RCC 7860 (cell line): ENCODE data around the gene RYR2.
A peak's percentile ranks its signal among the peaks of the same experiment; 100 is the strongest.

ENCODE experiments used
- DNase-seq: peaks from one replicate; pipeline ENCODE4 v3.0.0-alpha.2; 2015; ENCODE audit warnings: low spot score
- FAIRE-seq: peaks from 2 replicates; lab custom pipeline; 2012; peaks lifted over from hg19 to GRCh38; lab: Jason Lieb, UNC

RYR2 gene

DNA sequence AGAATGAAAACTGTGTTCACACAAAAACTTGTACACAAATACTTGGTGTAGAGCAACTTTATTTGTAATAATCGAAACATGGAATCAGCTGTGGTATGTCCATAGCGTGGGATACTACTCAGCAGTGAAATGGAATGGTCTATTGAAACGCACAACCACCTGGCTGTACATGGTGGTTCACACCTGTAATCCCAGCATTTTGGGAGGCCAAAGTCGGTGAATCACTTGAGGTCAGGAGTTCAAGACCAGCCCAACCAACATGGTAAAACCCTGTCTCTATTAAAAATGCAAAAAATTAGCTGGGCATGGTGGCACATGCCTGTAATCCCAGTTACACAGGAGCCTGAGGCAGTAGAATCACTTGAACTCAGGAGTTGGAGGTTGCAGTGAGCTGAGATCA is 356.8 kb downstream of the RYR2 start:
- DNase-seq (no peak), FAIRE-seq (no peak)

DNA sequence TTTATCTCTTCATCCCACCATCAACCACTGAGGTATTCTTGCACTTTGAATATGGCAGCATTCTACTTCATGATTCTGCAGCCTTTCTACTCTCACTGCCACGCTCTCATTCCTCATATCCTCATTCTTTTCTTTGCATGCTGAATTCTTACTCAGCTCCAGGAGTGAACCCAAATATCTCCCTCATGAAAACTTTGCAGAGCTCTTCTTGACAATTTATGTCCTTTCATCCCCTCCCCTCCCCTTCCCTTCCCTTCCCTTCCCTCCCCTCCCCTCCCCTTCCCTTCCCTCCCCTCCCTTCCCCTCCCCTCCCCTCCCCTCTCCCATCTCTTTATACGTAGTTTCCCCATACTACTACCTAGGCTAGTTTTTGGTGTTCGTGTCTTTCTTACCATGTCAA is 363.9 kb downstream of the RYR2 start:
- DNase-seq: no peak
- no peak for FAIRE-seq

DNA sequence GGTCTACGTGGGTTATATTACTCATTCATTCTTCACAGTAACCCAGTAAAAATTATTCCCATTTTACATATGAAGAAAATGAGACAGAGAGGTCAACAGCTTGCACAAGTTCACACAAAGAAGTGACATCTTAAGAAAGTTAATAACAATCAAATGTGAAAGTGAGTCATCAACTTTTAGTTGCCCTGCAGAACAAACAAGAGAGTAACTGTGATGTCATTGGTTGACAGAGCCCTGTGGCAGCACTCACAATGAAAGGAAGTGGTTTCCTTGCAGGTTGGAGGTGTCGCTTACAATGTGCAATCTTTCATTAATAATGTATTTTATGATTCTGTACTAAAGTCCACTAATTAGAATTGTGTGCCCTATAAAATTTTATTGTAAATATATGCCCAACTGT is 369.6 kb downstream of the RYR2 start:
- FAIRE-seq (no peak), DNase-seq (no peak)

DNA sequence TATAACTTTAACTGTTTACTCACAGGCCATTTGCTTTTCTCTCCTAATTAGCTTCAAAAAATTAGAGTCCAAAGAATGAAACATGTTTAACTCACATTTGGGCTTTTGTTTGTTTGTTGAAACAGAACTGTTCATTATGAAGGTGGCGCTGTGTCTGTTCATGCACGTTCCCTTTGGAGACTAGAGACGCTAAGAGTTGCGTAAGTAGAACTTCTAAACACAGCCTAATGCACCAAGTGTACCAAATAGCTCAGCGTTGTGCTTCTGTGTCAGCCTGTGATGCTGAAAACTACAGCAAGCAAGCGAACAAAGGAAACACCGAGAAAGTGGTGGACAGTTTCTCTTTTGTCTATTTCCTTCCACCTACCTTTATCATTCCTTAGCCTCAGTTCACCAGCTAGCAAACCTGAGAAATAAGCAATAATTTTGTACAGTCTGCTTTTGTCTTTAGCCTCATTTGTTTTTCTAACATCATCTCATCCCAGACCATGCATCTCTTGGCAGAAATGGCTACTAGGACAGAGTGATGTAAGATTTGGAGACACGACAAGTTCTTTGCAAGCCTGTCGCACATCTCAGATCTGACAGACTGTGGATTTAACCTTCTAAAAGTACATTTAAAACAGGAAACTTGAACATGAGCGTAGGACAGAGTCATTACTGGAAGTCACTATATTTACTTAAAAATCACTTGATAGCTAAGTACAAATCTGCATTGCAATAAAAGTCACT is 375.1 kb downstream of the RYR2 start:
- FAIRE-seq: no peak

DNA sequence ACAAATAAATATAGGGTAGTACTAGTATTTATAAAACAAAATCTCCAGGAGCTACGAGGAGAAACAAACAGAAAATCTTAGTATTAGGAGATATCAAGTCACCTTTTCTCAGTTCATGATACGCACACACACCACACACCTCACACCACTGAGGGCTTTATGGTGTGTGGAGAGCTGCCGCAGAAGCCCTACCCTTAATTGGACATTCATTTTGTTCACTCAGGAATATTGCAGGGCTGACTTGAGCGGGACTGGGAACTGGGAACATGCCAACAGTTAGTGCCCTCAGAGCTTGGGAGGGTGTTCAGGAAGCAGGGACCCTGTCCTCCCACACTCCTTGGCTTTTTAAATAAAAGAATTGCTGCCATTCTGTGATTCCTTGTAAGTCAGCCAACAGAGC is 386.8 kb downstream of the RYR2 start:
- FAIRE-seq (no peak), DNase-seq (no peak)

More for the DNA sequence above, 375.1 kb downstream of the RYR2 start:
- no peak for DNase-seq

DNA sequence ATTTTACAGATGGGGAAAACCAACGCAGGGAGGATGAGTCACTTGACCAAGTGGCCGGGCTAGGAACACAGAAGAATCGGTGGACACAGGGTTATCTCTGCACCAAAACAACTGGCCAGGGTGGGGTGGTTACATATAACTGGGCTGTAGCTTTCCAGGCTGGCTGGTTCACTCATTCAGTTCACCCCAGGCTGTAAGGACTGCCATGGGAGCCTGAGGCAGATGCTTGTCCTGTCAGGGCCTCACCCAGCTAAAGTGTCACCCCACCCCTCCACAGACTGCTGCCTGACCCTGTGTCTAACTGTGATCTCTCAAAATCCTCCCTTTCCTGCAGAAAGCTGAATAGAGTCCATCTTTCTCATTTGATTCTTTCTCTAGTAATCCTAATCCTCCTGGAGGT is 387.3 kb downstream of the RYR2 start:
- FAIRE-seq: no peak
- DNase-seq: no peak

DNA sequence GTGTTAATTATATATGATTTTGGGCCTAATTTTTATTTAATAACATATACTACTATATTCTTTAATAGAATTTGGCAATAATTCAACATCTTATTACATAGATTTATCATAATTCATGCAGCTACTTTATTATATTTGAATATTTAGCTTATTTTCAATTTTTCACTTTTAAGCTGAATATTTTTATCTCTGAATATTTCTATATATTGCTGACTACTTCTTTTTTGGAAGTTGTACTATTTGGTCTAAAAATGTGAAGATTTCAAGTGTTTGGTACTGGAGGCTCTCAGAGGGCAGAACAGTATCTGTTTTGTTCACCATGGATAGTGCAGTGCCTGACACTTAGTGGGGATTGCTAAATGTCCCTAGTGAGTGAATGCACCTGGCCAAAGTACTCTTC is 389.5 kb downstream of the RYR2 start:
- no peak for DNase-seq
- FAIRE-seq: no peak

DNA sequence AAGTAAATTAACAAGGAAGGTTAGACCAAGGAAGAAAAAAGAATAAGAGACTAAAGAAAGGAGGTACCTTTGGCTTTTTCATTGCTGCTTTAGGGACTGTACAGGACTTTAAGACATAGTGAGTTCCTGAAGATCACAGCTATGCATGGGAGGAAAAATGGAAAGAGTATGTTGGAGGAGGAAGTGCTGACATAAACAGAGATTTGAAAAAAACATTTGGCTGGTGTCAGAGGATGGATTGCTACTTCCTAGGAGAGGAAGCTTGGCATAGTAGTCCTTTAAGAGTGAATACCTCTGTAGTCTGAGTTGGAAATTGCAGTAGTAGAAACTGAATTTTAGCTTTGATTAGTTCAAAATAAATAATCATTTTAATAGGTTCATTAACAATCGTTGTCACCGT is 398.4 kb downstream of the RYR2 start:
- FAIRE-seq: no peak
- DNase-seq: no peak

DNA sequence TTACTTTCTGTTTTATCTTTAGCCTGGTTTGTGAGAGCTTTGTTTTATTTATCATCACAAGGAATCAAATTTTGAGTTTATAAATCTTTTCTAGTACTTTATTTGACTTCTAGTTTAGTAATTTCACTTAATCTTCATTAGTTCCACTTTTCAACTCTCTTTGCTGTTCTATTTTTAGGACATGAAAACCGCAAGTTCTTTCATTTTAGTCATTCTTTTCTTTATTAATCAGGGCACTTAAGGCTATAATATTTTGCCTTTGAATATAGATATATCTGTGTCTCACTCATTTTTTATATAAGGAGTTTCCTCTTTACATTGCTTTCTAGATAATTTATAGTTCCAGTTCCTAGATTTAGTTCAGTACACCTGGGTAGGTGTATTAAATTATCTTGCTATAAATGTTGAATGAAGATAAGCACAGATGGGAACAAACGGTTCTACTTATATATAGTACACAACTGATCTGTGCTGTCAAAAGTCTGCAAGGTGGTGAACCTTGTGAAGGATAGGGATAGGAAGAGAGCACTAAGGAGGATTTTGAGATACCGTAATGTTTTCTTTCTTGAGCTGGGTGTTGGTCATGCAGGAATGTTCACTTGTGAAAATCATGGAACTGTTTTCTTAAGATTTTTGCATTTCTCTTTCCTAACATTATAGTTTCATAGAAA is 402.3 kb downstream of the RYR2 start:
- FAIRE-seq: no peak

DNA sequence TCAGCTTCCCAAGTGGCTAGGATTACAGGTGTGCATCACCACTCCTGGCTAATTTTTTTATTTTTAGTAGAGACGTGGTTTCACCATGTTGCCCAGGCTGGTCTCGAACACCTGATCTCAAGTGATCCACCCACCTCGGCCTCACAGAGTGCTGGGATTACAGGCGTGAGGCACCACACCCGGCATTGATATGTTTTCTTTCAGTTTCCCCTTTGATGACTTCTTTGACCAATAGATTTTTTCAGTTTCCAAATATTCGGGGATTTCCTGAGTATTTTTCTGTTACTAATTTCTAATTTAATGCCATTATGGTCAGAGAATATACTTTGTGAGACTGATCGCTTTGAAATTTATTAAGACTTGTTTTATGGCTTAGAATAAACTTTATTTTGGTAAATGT is 406.1 kb downstream of the RYR2 start:
- DNase-seq (no peak), FAIRE-seq (no peak)

More for the DNA sequence above, 402.3 kb downstream of the RYR2 start:
- no peak for DNase-seq

DNA sequence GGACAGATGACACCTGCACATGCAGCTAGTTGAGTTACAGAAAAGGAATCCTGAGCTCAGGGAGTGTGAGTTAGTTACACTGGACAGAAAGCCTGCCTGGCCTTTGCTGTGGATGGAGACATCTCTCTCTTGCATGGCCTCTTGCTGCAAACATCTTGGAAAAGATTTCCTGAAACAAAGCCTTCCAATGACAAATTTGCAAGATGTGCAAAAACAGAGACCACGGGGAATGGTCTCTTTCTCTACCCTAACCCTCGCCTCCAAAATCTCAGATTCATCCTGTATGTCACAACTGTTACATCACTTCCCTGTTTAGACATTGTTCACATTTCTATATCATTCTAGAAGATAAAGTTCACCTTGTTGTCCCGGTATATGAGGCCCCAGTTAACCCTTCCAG is 415.6 kb downstream of the RYR2 start:
- FAIRE-seq: no peak
- no peak for DNase-seq

DNA sequence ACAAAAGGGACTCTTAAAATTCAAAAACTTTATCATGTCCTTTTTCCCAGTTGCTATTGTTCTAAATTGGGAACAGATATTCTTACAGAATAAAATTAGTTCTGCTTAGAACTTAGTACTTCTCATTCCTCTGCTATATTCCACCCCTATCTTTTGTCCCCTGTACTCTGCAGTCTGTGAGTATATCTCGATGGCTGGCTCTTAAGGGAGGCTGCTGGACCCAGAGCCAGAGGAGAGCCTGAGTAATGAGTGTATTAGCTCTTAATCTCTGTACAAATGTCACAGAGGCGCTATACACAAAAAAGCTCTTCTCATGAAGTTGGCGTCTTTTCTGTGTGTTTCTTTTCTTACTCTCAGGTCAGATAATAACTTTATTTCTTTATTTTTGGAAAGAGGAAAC is 425.3 kb downstream of the RYR2 start:
- DNase-seq: no peak
- FAIRE-seq: no peak

DNA sequence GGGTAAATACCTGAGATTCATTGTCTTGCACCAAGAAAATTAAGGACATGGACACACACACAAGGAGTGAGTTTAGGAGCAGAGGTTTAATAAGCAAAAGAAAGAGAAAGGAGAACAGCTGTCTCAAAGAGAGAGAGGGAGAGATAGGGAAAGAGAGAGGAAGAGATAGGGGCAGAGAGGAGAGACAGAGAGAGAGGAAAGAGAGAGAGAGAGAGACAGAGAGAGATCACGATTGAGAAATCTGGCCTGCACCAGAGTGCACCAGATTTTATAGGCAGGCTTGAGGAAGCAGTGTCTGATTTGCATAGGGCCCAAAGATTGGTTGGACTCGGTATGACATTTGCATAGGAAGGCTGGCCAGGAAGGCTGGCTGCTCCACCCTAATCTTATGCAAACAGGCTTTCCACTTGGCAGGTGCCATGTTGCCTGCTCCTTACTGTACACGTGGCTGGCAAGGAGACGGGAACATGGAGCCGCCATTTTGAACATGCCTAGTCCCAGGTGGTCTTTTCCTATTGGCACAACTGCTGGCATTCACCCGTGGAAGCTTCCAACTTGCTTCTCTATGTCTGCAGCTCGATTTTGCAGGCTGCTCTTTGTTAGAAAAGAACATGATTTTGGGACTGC is 428.8 kb downstream of the RYR2 start:
- FAIRE-seq (no peak), DNase-seq (peak; percentile 18)

DNA sequence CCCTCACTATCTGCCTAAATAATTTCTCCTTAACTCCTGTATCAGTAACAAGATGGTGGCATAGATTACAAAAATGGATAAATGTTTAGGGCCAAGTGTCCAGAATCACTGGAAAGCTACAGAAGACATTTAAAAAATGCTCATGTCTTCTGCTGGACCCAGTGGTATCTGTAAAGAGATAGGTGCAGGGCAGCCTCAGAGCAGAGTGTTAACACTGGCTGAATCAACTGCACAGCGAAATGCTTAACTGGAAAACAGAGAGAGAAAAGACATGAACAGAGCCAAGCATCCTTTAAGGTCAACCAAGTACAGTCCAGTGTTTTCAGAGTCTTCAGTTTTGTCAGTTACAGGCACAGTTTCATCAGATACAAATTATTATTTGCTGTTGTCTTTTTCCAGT is 429.4 kb downstream of the RYR2 start:
- FAIRE-seq (no peak), DNase-seq (no peak)

DNA sequence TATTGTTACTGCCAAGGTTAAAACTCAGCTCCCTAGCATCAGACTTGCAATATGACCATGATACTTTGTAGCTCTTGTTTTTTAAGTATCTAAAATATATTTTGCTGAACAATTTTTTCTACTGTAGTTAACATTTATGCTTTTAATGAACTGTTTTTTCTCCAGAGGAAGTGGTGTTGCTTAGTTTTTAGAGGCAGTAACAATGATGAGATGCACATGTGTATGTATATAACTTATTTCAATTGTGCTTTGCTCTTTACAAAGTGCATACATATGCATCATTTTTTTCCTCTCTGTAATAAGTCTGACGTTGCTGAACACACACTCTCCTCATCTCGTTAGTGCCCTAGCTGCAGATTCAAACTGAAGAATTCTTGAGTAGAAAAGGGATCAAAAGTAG is 430.0 kb downstream of the RYR2 start:
- DNase-seq (no peak), FAIRE-seq (no peak)

DNA sequence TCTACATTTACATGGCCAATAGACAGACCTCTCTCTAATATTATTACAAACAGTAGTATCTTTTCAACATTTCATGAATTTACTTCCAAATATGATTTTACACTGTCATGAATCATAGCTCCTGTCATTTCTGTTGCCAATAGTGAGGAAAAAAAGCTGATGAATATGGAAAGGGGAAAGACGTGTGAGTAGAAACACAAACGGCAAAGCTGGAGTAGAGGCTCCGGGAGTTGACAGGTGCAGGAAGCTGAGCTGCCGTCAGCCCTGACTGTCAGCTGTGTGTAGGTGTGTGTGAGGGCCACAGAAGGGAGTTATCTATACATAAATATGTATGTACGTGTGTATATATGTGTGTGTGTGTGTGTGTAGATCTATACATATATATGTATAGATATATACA is 431.9 kb downstream of the RYR2 start:
- no peak for FAIRE-seq

DNA sequence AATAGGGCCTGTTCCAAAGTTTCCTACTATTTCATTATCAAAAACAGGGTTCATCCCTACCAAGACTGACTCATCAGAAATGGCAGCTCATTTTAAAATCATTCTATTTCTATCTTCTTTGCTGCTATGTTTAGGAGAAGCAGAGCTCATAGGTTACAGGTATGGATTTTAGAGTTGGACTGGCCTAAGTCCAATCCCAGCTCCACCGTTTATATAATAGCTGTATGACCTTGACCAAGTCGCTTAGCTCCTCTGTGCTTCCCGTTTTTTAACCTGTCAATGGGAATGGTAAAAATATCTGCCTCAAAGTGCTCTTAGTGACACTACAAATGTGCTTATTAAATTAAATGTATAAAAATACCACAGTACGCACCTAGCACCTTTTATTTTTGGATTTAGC is 436.1 kb downstream of the RYR2 start:
- FAIRE-seq (no peak), DNase-seq (no peak)

More for the DNA sequence above, 431.9 kb downstream of the RYR2 start:
- no peak for DNase-seq

DNA sequence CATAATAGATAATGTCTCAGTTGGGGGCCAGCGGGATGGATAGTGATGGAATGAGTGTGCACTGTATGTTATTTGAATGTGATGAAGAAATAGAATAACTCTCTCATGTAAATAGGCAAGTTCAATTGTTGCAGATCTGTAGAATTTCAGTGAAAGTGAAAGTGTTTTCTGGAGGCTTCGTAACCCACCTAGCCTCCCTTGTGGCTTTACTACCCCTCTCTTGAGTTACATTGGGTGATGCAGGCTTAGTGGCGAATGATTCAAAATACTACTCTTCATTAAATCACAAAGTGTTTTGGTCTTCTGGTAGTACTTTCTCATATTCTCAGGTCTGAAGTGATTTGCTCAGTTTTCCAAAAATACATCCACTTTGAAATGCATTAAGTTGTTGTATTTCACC is 436.9 kb downstream of the RYR2 start:
- FAIRE-seq (no peak), DNase-seq (no peak)

DNA sequence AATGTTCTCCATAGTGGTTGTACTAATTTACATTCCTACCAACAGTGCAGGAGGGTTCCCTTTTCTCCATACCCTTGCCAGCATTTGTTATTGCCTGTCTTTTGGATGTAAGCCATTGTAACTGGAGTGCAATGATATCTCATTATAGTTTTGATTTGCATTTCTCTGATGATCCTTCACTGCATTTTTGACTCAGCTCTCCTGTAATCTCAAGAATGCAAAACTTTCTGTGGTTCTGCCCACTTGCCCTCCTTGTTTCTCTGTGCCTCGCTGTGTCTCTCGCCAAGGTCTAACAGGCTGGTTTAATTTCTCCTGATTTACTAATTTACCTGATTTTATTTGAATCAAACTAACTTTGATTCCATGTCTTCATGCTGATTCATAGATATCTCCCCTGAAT is 440.8 kb downstream of the RYR2 start:
- no peak for FAIRE-seq
- no peak for DNase-seq

DNA sequence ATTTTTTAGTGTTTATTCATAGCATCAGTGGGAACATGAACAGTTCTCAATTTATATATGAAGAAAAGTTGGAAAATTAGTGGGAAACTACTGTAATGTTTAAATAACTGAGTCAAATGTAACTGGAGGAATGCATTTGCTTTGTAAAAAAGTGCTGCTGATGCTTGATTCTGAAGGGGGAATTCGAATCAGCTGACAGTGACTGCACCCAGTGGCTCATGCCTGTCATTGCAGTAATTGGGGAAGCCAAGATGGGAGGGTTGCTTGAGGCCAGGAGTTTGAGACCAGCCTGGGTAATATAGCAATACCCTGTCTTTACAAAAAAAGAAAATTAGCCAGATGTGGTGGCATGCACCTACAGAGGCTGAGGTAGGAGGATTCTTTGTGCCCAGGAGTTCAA is 450.4 kb downstream of the RYR2 start:
- DNase-seq (no peak), FAIRE-seq (no peak)

DNA sequence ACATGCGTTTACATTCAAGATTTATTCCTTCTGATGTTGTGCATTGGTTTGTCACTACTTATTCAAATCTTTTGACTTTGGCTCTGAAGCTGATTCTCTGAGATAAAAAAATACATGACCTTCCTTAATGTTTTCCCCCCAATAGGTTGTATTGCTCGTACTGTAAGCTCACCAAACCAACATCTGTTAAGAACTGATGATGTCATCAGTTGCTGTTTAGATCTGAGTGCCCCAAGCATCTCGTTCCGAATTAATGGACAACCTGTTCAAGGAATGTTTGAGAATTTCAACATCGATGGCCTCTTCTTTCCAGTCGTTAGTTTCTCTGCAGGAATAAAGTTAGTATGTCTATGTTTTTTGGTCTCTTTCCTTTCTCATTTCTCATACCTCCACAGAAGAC is 458.6 kb downstream of the RYR2 start:
- DNase-seq (no peak), FAIRE-seq (no peak)

DNA sequence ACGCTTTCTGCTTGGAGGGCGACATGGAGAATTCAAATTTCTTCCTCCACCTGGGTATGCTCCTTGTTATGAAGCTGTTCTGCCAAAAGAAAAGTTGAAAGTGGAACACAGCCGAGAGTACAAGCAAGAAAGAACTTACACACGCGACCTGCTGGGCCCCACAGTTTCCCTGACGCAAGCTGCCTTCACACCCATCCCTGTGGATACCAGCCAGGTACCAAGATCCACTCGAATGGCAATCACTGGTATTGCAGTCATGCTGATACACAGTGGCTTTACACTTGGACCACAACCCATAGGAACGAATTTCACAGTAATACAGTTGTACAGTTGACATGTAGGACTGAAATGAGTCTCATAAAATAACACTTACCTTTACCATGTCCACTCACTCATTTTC is 461.3 kb downstream of the RYR2 start:
- DNase-seq: no peak
- no peak for FAIRE-seq
